HepG2 (cell line): ENCODE measurements around the gene ZFR. TPM values are rescaled to one million over a fixed set of nuclear protein-coding genes. Genes with fewer than 3 reads are reported as not detected.

ENCODE experiments used
- ATAC-seq: fragments of 200-7000 bp; cut with Tn5 transposase; 3 replicates; pipeline ENCODE4 v1.9.1; 2020; ENCODE audit warnings: mild to moderate bottlenecking, moderate library complexity
- BruUV-seq: library from RNA; stranded (reverse); fragments of 400-500 nt; replicated peaks from 2 replicates; lab custom pipeline; 2021; lab: Mats Ljungman, UMichigan
- CTCF ChIA-PET: fragments of 300-600 bp; formaldehyde crosslinking; extraction: SDS; loops from one replicate; lab custom pipeline; 2021; ENCODE audit warnings: low total read pairs, inconsistent platforms, low intra/inter-chr PET ratio; lab: Yijun Ruan, JAX
- POLR2A ChIA-PET: fragments of 350-600 bp; sonication (Branson Sonifier 250); formaldehyde crosslinking; loops from one replicate; lab custom pipeline; 2020; ENCODE audit warnings: antibody characterized with exemption, inconsistent platforms; lab: Yijun Ruan, JAX
- DNase-seq: peaks from one replicate; pipeline ENCODE4 v3.0.0-alpha.2; 2015; ENCODE audit warnings: low spot score
- FAIRE-seq: peaks from 3 replicates; lab custom pipeline; 2011; peaks lifted over from hg19 to GRCh38; lab: Jason Lieb, UNC
- H2AFZ ChIP-seq: one replicate; pipeline ENCODE4 v1.6.1; 2011; ENCODE audit warnings: low read length, inconsistent platforms
- H3K27ac ChIP-seq: fragments of 300-600 bp; 3 replicates; pipeline ENCODE4 v1.8.0; 2011; ENCODE audit warnings: mixed run types, mild to moderate bottlenecking, mixed read lengths, low read length, inconsistent platforms; ENCODE audit not compliant: insufficient read depth; ENCODE audit errors: extremely low read length
- H3K27me3 ChIP-seq, 2 experiments: fragments of 200-600 bp in 1 of 2; 2 replicates in 1 of 2; 3 replicates in 1 of 2; pipeline versions ENCODE4 v1.6.0 to v1.8.0; 2011; ENCODE audit warnings: low read length in 2 of 2, mild to moderate bottlenecking in 2 of 2, moderate library complexity in 2 of 2, inconsistent platforms in 1 of 2; ENCODE audit not compliant: insufficient read depth in 2 of 2, control insufficient read depth in 1 of 2
- H3K36me3 ChIP-seq, 2 experiments: fragments of 200-600 bp in 1 of 2; replicated peaks in 1 of 2; 2 replicates in 1 of 2; 3 replicates in 1 of 2; pipeline versions ENCODE4 v1.5.1 to v1.8.0; 2011; ENCODE audit warnings: low read length in 2 of 2, inconsistent platforms in 1 of 2; ENCODE audit not compliant: insufficient read depth in 2 of 2, control insufficient read depth in 1 of 2
- H3K4me1 ChIP-seq: 2 replicates; pipeline ENCODE4 v1.5.1; 2012; ENCODE audit warnings: low read length, inconsistent platforms; ENCODE audit not compliant: insufficient read depth
- H3K4me2 ChIP-seq: 2 replicates; pipeline ENCODE4 v1.6.0; 2011; ENCODE audit warnings: low read depth, low read length, inconsistent platforms
- H3K4me3 ChIP-seq, 3 experiments: fragments of 200-600 bp in 1 of 3; sonication (generic), shearing (Covaris generic) in 1 of 3; replicated peaks in 1 of 3; 2 replicates each; pipeline ENCODE4 v1.5.1; 2011 to 2016; ENCODE audit warnings: low read length in 3 of 3, inconsistent platforms in 2 of 3, low read depth in 2 of 3, mild to moderate bottlenecking in 2 of 3, control low read depth in 1 of 3, mixed read lengths in 1 of 3; ENCODE audit not compliant: insufficient read depth in 1 of 3
- H3K79me2 ChIP-seq: one replicate; pipeline ENCODE4 v1.6.1; 2011; ENCODE audit warnings: low read length, inconsistent platforms; ENCODE audit not compliant: insufficient read depth
- H3K9ac ChIP-seq: 2 replicates; pipeline ENCODE4 v1.6.0; 2011; ENCODE audit warnings: mild to moderate bottlenecking, low read depth, low read length, inconsistent platforms; ENCODE audit not compliant: insufficient read depth
- H3K9me3 ChIP-seq: 2 replicates; pipeline ENCODE4 v1.5.1; 2012; ENCODE audit warnings: mild to moderate bottlenecking, low read length
- H4K20me1 ChIP-seq: 2 replicates; pipeline ENCODE4 v1.6.0; 2011; ENCODE audit warnings: inconsistent platforms, mild to moderate bottlenecking, low read length, moderate library complexity; ENCODE audit not compliant: insufficient read depth
- ARID4A ChIP-seq: sonication (generic); formaldehyde crosslinking; IDR thresholded peaks from 2 replicates; pipeline ENCODE4 v1.5.0; 2020; ENCODE audit warnings: mild to moderate bottlenecking, missing genetic modification reagents, borderline replicate concordance
- BCL3 ChIP-seq: sonication (generic); formaldehyde crosslinking; IDR thresholded peaks from 2 replicates; pipeline ENCODE4 v1.5.1; 2020; ENCODE audit warnings: mild to moderate bottlenecking, missing genetic modification reagents, moderate library complexity
- MXI1 ChIP-seq: IDR thresholded peaks from 3 replicates; pipeline ENCODE4 v1.6.1; 2012; ENCODE audit warnings: low read depth, low read length, inconsistent platforms, borderline replicate concordance
- NFYC ChIP-seq: IDR thresholded peaks from 2 replicates; pipeline ENCODE4 v1.6.1; 2016; ENCODE audit warnings: missing genetic modification reagents, missing compliant biosample characterization
- PAXIP1 ChIP-seq: sonication (generic); formaldehyde crosslinking; conservative IDR thresholded peaks from 2 replicates; pipeline ENCODE4 v1.4.0; 2020; ENCODE audit warnings: mild to moderate bottlenecking, missing genetic modification reagents, moderate library complexity
- POLR2G ChIP-seq: fragments of 200-400 bp; formaldehyde crosslinking; IDR thresholded peaks from 2 replicates; pipeline ENCODE4 v1.6.1; 2018; ENCODE audit warnings: mild to moderate bottlenecking, low read depth, low read length, moderate library complexity
- REXO4 ChIP-seq: sonication (generic); formaldehyde crosslinking; IDR thresholded peaks from 2 replicates; pipeline ENCODE4 v1.8.0; 2022; ENCODE audit warnings: missing genetic modification reagents, mild to moderate bottlenecking, borderline replicate concordance
- TCF7L2 ChIP-seq: IDR thresholded peaks from 2 replicates; pipeline ENCODE4 v1.6.1; 2011; ENCODE audit warnings: mild to moderate bottlenecking, low read depth, low read length, moderate library complexity
- THAP11 ChIP-seq: IDR thresholded peaks from 2 replicates; pipeline ENCODE4 v1.6.1; 2016; ENCODE audit warnings: missing biosample characterization, missing genetic modification reagents
- TMF1 ChIP-seq: sonication (generic); formaldehyde crosslinking; IDR thresholded peaks from 2 replicates; pipeline ENCODE4 v1.8.1; 2022; ENCODE audit warnings: low read depth, missing genetic modification reagents
- ZFX ChIP-seq: sonication (generic); formaldehyde crosslinking; IDR thresholded peaks from 2 replicates; pipeline ENCODE4 v1.4.0; 2020; ENCODE audit warnings: mild to moderate bottlenecking, low read depth, missing genetic modification reagents, moderate library complexity
- ZGPAT ChIP-seq: IDR thresholded peaks from 2 replicates; pipeline ENCODE4 v1.6.1; 2016; ENCODE audit warnings: mild to moderate bottlenecking
- ZNF224 ChIP-seq: sonication (generic); formaldehyde crosslinking; IDR thresholded peaks from 2 replicates; pipeline ENCODE4 v1.5.0; 2020; ENCODE audit warnings: mild to moderate bottlenecking, missing genetic modification reagents
- ZNF703 ChIP-seq: sonication (generic); formaldehyde crosslinking; IDR thresholded peaks from 2 replicates; pipeline ENCODE4 v1.5.1; 2020; ENCODE audit warnings: missing genetic modification reagents, mild to moderate bottlenecking, moderate library complexity, borderline replicate concordance
- ZSCAN25 ChIP-seq: sonication (generic); formaldehyde crosslinking; IDR thresholded peaks from 2 replicates; pipeline ENCODE4 v1.8.0; 2022; ENCODE audit warnings: mild to moderate bottlenecking, missing genetic modification reagents
- WGBS: methylation state at CpG from one replicate; pipeline ENCODE4 v1.1.6; 2017; ENCODE audit warnings: low lambda C conversion rate; 5-methylcytosine and 5-hydroxymethylcytosine counted together
- in situ Hi-C: cut with HindIII; loops from 2 replicates; pipeline ENCODE4 v1.10.0; 2017; ENCODE audit warnings: low pct_unique_long_range_greater_than_20kb; ENCODE audit not compliant: extremely low pct_ligation_motif_present
- intact Hi-C: fragments of 100-400 bp; cut with micrococcal nuclease; formaldehyde crosslinking; loops from one replicate; pipeline ENCODE4 v1.10.0; 2022; ENCODE audit not compliant: unreplicated experiment
- polyA plus RNA-seq, 8 experiments: library from polyadenylated mRNA; depleted of rRNA in 3 of 8; stranded (reverse) in 7 of 8; unstranded in 1 of 8; fragments of >200 nt; fragmentation: Illumina TruSeq in 4 of 8; extraction: Trizol in 4 of 8; gene quantifications; 2 replicates each; pipeline versions ENCODE4 v1.2.1 to v1.2.3, GENCODE V29; 2011 to 2016; ENCODE audit warnings: low read depth in 4 of 8, missing spikeins in 1 of 8, mixed read lengths in 1 of 8; ENCODE audit not compliant: insufficient read depth in 1 of 8
- total RNA-seq, 5 experiments: library from RNA; depleted of rRNA; stranded (reverse); fragments of >200 nt; fragmentation: Illumina TruSeq; extraction: Trizol; gene quantifications; 2 replicates each; pipeline ENCODE4 v1.2.3, GENCODE V29; 2016; ENCODE audit warnings: low read depth in 1 of 5

The ZFR gene
- total and polyA plus RNA-seq, 2 of the 13 experiments (the other 11 are each of a cell fraction or from before 2014, with no cell fraction given) = 89.0 to 92.8 TPM

GRCh38 chr5:32358611-32359010, 85.9 kb downstream of the ZFR start:
- FAIRE-seq (no peak), DNase-seq (no peak), ATAC-seq (no peak)
- CTCF ChIA-PET = no interaction called here
- POLR2A ChIA-PET = no interaction called here
- Histone ChIP-seq H3K9me3 (no peaks in the 10 kb centered on the region), H3K4me2 (no peak overlapping the region), H3K79me2 (no peaks in the 10 kb centered on the region), H3K4me3 (no peak overlapping the region), H3K36me3 (peaks cover 17 to 61% of the 10 kb centered on the region in 2 experiments), H4K20me1 (no peaks in the 10 kb centered on the region), H2AFZ (no peak overlapping the region), H3K27me3 (no peaks in the 10 kb centered on the region), H3K27ac (no peak overlapping the region), H3K9ac (no peak overlapping the region), H3K4me1 (no peaks in the 10 kb centered on the region; the same call in 1 of the 2 replicates)
- intact Hi-C loops = no loop called here
- 97% methylated on average over 6 of the region's 6 CpGs for WGBS
- BruUV-seq = no TSS peak
- in situ Hi-C loops = no loop called here
- TF ChIP-seq TCF7L2 = no peak
- TF ChIP-seq ZGPAT (CRISPR knock-in tag) = no peak
- TF ChIP-seq TMF1 = no peak
- TF ChIP-seq BCL3 = no peak
- TF ChIP-seq REXO4 = no peak
- no peak for TF ChIP-seq ZNF703 (CRISPR knock-in tag)
- TF ChIP-seq ZFX = no peak
- TF ChIP-seq THAP11 (CRISPR knock-in tag) = no peak
- no peak for TF ChIP-seq ZSCAN25
- TF ChIP-seq MXI1 = no peak
- no peak for TF ChIP-seq POLR2G
- no peak for TF ChIP-seq ARID4A (CRISPR knock-in tag)
- no peak for TF ChIP-seq PAXIP1 (CRISPR knock-in tag)
- TF ChIP-seq ZNF224 = no peak
- TF ChIP-seq NFYC (CRISPR knock-in tag) = no peak
